Hematopoietic multipotent progenitor cell treated with erythropoietin and hydrocortisone succinate and interleukin-3 and kit ligand, for 15 days (in vitro differentiated cells): Measurements from ENCODE around the gene PABPN1L.
"Not testable (repeated sequence)": the region's sequence is repeated elsewhere in the genome, so short reads cannot be mapped to it uniquely, and the experiment has no call there.

Experiments
- DNase-seq: peaks from one replicate; pipeline ENCODE4 v3.0.0-alpha.2; 2015; ENCODE audit warnings: low spot score

PABPN1L gene

DNA sequence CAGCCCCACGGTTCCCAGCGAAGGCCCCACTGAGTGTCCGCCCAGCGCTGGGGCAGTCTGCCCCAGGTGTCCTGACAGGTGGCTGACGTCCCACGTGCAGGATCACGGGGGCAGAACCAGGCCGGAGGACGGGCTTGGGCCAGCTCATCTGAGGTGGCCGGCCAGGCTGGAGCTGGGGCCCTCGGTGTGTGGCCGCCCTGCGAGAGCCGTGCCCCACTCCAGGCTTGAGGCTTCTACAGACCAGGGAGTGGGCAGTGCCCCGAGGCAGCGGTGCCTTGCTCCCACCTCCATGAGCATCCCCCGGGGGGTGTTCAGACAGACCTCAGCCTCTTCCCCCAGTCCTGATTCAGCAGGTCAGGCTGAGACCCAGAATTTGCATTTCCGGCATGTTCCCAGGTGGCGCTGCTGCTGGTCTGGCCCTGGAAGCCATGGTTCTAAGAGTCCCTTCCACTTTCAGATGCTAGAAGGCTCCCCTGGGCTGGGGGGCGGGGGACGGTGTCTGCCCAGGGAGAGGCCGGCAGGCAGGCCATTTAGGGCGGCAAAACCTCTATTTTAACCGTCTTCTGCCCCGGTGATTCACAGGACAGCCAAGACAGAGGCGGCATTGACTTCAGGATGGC lies 35.4 kb upstream of the PABPN1L start:
- DNase-seq: no peak

DNA sequence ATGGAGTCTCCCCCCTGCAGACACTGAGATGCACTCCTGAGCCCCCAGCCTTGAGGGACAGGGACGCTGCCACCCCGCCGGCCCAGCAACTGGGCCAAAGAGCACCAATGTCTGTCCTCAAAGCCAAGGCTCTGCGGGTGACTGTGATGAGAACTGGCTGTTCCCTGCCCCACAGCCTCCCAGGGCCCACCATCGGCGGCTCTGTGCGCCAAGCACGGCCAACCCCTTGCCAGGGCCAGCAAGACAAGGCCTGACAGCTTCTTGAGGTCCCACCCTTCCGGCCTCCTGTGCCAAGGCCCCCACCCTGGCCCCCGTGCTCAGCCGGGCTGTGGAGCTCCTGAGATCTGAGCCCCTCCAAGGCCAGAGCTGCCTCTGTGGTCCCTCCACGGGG lies 34.2 kb upstream of the PABPN1L start:
- DNase-seq: no peak

DNA sequence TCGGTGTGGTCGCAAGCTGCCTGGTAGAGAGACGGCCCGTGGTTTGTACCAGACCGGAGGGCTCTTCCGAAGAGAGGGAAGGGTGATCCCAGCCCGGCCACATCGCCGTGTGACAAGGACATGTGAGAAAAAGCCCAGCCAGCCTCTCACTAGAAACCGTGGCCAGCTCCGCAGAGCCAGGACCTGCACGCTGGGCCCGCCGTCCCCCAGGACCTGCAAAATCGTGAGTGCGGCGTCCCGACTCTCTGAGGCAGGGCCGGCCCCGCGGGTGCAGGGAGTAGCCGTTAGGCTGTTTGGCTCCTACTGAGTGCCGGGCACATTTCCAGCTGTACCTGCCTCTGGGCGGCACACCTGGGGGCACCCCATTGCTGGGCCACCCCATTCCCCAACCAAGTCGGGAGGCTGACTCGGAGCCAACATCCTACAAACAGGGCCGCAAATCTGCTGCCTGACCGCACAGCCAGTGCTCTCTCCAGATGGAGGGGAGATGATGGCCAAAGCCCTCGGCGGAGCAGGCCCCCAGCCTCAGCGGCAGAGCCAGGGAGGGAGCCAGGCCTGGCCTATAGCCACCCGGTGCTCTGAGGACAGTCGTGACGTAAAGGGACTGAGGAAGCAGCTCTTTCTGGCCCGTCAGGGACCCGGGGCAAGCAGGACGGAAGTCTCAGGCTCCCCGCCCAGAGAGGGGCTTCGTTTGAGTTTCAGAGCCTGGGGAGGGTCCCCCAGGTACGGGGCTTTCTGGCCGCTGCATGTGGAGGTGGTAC lies 33.6 kb upstream of the PABPN1L start:
- no peak for DNase-seq

DNA sequence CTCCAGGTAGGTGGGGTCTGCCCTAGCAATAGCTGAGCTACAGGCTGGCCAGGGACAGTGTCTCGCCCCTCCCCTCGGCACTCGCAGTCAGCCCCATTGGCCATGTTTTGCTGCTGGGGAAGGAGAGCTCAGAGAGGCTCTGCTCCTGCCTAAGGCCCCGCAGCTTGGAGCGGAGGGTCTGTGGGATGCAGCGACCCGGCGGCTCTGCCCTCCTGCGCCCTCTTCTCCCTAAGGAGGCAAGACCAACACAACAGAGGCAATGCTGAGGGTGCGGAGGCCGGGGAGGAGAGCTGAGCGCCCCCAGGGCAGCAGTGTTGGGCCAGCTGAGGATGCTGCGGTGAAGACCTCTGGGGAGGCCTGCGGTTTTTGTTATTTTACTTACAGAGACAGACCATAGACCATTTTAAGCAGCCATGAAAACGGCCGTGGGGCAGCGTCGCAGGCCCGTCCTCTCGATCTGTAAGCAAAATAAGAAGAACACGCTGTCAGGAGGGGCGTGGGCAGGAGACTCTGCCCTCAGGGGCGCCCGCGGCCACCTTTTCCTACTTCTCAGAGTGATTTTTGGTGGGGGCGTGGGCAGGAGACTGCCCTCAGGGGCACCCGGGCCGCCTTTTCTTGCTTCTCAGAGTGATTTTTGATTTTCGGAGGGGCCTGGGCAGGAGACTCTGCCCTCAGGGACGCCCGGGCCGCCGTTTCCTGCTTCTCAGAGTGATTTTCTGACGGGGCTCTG lies 31.4 kb upstream of the PABPN1L start:
- DNase-seq: no peak

DNA sequence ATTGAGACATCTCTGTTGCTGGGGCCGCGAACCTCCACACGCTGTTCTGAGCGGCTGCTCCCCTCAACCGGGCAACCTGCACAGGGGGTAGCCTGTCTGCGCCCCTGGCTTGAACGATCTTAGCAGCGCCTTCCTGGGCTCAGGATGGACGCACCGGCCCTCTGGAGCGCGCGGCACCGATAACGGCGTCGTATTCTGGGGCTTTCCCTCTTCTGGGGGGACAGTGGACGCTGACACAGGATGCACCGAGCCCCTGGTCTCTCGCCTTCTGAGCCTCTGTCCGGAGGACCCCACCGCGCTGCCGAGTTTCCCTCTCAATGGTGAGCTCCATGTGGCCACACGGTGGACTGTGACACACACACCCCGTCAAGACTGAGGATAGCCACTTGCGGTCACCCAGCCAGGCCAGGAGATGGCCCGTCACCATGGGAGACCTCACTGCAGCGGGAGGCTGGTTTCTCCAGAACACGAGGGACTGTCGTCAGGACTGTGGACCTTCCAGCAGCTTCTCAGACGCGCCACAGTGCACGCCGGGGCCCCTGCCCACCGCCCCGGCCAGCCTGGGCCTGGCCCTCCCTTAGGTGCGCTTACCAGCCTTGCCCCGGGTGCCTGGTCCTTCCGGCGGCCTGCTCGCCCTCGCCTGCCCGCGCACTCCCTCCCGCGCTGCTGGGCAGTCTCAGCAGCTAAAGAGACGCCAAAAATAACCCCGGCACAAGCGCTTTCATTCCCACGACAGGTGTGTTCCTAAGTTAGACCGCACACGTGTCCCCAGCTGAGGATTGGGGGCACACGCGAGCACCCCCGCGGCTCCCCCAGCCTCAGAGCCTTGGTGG lies 30.0 kb upstream of the PABPN1L start:
- no peak for DNase-seq

DNA sequence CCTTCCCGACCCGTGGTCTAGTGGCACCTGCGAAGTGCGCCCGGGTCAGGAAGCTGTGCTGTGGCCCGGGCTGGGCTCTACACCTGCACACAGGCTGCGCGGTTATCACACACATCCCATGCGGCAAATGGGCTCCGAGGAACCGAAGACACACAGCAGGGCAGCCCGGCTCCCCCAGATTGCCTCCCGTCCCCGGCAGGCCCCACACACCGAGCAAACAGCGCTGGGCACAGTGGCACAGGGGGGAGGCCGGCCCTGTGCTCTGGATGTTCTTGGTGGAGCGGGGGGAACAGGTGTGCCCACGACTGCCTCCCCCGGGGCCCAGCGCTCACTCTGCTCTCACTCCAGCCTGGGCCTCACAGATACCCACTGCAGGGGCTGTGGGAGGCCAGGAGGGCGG lies 28.9 kb upstream of the PABPN1L start:
- no peak for DNase-seq

DNA sequence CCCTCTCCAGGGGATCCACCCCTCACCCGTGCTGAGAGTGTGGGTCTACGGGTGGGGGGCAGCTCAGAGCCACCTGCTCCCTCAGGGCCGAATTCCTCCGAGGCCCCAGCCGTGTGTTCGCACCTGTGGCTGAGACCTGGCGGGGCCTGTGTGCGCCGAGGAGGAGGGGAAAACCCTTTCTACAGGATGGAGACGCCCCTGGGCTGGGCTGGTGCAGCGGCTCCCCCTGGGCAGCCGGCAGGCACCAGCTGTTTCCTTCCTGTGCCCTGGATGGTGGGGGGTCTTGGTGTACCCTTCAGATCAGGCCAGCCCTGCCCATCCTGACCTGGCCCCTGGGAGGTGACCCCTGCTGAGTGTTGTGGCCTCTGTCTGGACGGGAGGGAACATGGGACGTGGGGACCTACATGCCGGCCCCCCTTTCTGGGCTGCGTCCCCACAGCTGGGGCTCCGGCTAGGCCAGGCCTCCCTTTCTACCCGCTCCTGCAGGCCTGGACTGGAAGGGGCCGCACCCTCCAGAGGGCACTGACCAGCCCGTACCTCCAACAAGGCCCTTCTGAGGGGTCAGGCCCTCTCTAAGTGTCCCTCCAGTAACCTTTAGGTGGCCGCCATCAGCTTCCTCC lies 28.3 kb upstream of the PABPN1L start:
- DNase-seq: no peak

DNA sequence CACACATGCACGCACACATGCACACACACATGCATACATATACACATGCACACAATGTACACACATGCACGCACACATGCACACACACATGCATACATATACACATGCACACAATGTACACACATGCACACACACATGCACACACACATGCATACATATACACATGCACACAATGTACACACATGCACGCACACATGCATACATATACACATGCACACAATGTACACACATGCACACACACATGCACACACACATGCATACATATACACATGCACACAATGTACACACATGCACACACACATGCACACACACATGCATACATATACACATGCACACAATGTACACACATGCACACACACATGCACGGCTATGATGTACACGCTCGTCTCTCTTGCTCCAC lies 27.8 kb upstream of the PABPN1L start:
- not testable (repeated sequence) for DNase-seq

DNA sequence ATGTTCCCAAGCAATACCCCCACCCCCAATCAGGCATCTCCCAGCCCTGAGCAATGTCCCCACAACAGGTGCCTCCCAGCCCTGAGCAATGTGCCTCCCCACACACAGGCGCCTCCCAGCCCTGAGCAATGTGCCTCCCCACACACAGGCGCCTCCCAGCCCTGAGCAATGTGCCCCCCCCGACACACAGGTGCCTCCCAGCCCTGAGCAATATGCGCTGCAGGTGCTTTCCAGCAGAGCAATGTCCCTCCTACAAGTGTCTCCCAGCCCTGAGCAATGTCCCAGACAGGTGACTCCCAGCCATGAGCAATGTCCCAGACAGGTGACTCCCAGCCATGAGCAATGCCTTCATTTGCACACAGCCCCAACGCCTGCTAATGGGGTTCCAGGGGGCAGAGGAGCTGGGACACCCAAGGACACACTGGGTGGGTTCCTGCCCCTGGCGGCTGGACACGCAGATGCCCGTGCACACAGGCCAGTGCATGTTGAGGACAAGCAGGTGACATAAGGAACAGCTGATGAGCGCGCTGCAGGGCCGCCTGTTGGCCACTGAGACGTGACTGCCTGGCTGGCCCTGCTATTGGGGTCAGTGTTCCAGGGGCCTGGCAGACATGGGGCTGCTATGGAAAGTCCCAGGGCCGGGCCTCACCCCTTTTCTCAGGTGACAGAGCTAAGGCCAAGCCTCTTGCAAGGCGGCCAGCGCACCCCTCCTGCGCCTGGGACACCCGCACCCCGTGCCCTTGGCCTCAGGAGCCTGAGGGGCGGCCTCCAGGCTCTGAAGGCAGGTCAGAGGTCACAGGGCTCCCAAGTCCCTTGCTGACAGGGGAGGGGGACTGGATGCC lies 26.9 kb upstream of the PABPN1L start:
- no peak for DNase-seq

DNA sequence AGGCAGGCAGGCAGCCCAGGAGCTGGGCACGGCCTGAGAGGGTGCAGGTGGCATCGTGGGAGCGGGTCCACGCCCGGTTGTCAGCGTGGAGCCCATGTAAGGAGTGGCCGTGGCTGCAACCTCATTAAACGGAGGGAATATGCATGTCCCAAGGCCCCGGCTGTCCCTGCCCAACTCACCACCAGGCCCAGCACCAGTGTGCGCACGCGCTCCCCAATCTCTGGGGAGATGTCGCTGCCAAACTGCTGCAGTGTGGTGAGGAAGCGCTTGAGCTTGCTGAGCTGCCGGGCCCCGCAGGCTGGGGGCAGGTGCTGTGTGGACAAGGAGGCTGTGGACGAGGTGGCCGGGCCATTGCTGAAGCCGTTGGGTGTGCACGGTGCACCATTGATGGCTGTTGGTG lies 25.6 kb upstream of the PABPN1L start:
- no peak for DNase-seq

DNA sequence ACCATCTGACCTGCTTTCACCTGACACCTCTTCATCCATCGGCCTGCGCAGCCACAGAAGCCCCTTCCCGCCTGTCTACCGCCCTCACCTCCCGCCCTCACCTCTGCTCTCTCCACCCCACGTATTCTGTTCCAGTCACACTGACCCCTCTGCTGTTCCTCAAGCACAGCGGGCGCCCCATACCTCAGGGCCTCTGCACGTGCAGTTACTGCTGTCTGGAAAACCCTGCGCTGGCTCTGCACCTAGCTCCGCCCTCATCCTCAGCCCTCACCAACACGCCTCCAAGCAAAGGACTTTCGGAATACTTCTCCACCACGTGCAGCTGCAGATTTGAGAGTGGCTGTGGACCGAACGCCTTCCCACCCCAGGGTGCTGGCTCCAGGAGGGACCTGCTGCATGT lies 24.6 kb upstream of the PABPN1L start:
- DNase-seq: no peak

DNA sequence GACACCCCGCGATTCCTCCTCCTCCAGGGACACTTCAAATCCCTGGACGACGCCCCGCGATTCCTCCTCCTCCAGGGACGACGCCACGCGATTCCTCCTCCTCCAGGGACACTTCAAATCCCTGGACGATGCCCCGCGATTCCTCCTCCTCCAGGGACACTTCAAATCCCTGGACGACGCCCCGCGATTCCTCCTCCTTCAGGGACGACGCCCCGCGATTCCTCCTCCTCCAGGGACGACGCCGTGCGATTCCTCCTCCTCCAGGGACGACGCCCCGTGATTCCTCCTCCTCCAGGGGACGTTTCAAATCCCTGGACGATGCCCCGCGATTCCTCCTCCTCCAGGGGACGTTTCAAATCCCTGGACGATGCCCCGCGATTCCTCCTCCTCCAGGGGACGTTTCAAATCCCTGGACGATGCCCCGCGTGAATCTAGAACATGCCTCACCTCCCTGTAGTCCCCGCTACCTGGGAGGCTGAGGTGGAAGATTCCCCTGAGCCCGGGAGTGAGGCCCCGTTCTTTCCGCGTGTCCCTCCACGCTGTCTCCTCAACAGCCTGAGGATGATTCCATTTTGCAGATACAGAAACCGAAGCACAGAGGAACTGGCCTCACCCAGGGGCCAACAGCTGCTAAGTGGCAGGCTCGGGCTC lies 23.4 kb upstream of the PABPN1L start:
- not testable (repeated sequence) for DNase-seq

DNA sequence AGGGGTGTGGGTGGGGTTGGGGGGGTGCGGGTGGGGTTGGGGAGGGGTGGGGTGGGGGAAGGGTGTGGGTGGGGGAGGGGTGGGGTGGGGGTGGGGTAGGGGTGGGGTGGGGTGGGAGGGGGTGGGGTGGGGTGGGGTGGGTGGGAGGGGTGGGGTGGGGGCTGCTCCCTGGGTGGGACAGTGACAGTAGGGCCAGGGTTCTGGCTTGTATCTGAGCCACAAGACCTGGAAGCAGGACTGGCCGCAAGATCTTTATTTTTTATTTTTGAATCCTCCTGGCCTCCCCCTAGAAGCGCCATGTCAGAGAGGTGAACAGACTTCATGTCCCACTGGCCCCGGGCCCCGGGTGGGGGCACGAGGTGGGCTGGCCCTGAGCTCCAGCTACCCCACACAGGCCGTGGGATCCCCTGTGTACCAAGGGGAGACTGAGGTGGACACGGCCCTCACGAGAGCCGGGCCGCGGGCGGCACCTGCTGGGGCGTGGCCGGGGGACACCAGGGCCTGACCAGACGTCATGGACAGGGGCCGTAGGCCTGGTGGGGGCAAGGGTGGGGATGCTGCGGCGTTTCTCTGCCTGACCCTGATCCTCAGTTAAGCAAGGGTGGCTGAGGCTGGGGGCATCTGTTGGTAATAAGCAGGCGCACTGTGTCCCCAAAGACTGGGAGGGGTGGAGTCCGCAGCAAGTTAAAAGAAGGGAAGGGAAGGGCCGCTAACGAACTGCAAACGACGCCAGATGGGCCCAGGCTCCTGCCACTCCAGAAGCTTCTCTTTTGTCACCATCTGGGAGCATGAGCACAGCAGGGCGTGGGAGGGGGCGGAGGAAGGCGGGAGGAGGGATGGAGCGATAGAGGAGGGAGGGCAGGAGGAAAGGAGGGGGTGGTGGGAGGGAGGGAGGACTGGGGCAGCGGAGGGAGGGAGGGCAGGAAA lies 22.3 kb upstream of the PABPN1L start:
- DNase-seq: no peak

DNA sequence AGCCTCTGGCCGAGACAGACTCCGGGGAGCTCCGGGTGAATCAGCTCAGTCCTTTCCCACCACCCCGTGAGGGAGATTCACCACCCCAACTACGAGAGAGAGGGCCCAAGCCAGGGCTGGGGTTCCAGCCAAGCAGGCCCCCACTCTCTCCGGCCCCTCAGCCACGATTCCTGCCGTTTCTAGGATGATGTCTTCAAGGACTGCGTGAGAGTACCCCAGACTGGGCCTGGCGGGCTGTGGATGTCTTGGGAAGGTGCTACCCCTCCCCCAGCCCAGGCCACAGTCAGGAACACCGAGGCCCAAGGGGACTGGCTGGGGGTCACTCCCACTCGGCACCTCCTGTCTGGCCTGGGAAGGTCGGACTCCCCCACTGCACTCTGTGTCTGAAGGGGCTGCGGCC lies 21.6 kb upstream of the PABPN1L start:
- no peak for DNase-seq

DNA sequence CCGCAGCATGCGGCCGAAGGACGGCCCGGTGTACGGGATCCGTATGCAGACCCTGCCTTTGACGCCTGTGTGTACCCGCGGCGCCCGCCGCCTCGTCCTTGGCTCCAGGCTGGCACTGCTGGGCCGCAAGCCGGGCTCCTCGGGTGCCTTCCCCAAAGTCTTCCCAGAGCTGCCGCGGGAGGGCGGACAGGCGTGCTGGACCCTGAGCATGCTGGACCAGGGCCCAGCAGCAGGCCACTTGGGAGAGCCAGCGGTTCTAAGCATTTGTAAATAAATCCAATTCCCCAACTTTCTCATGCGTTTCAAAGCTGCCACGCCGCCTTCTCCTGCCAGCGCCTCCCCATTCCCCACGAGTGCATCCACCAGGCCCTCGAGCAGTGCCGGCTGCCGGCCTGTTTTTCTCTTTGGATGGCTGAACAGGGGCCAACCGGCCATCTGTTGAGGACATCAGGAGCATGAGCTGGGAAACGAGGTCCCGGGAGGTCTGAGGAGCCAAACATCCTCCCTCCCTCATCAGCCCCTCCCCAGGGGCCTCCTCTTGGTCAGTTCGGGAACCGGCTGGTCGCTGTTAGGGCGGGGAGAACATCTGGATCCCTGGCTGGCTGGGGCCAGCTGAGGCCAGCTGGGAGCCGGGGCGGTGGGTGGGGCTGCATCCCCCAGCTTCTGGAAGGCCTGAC lies 20.5 kb upstream of the PABPN1L start:
- no peak for DNase-seq

DNA sequence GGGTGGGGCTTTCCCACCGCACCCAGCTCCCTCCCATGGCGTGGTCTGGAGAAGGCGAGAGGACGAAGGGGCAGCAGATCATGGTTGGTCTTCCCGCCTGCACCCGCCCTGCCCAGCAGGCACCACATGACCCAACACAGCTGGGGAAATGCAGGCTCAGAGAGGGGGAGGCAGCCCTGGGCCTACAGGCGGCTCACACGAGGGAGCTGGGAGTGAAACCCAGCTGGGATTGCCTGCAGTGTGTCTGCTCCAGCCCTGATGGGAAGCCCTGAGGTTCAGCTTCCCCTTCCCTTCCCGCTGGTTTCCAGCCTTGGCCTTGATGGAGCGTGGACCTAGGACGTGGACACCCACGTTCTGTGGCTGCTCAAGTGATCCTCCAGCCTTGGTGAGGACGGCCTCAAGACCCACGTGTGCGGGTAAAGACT lies 20.0 kb upstream of the PABPN1L start:
- no peak for DNase-seq

DNA sequence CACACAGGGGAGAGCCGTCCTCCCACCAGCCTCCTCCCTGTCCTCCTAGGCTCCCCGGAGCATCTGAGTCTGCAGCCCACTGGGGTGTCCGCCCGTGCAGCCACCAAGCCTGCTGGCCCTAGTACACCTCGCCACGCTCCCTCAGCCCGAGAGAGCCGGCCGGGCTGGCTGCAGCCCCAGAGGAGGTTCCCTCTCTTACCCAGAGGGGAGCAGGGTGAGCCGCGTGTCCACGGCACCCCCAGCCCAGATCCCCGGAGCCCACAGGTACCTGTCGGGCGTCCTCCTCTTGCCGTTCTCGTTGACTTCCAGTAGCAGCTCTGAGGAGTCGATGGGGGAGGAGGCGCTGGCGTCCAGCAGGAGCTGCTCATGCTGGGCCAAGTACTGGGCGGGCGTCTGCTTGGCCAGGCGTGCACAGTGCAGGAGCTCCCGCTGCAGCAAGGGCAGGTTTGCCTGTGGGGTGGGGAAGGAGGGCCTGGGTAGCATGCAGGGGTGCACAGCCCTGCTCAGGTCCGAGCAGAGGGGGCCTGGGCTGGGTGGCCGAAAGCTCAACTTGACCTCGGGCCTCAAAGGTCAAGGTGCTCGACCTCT lies 19.3 kb upstream of the PABPN1L start:
- no peak for DNase-seq

DNA sequence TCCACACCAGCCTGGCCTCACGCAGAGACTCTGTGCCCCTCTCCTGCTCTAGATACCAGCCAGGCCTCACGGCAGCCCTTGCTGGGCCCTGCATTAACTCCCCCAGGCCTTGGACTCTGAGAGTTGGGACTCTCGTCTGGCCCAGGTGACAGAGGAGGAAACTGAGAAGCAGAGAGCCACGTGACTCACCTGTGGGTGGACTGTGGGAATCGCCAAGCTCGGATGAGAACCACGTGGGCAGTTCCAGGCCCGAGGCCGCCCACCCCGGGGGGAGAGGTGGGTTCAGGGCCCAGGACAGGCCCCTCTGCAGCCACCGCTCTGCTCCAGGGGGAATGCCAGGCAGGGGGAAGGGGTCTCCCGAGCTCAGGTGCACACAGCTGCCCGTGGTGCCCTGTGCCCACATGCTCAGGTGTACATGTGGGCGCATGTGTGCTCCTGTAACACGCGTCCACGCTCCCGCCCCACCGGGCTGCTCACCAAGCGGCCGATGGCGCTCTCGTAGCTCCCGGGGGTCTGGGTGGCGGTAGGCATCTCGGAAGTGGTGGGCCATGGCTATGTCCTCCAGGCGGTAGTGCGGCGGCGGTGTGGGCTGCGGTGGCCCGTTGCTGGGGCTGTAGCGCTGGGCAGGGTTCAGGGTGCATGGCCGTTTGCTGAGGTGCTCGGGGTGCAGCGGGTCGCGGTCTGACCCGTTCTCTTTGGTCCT lies 18.3 kb upstream of the PABPN1L start:
- DNase-seq: no peak
